Stimulated activated CD4-positive, alpha-beta T cell treated with anti-CD3 and anti-CD28 coated beads, TNF-alpha, amount 100 ng/mL, for 24 hours (primary cell): ENCODE results near the gene GPLD1.
"Not testable (repeated sequence)": the region's sequence is repeated elsewhere in the genome, so short reads cannot be mapped to it uniquely, and the experiment has no call there.

ENCODE experiments used
- DNase-seq, 3 experiments: peaks; one replicate each; pipeline ENCODE4 v3.0.0-alpha.2; 2020; ENCODE audit warnings: low read depth in 3 of 3

GPLD1 gene, protein sequence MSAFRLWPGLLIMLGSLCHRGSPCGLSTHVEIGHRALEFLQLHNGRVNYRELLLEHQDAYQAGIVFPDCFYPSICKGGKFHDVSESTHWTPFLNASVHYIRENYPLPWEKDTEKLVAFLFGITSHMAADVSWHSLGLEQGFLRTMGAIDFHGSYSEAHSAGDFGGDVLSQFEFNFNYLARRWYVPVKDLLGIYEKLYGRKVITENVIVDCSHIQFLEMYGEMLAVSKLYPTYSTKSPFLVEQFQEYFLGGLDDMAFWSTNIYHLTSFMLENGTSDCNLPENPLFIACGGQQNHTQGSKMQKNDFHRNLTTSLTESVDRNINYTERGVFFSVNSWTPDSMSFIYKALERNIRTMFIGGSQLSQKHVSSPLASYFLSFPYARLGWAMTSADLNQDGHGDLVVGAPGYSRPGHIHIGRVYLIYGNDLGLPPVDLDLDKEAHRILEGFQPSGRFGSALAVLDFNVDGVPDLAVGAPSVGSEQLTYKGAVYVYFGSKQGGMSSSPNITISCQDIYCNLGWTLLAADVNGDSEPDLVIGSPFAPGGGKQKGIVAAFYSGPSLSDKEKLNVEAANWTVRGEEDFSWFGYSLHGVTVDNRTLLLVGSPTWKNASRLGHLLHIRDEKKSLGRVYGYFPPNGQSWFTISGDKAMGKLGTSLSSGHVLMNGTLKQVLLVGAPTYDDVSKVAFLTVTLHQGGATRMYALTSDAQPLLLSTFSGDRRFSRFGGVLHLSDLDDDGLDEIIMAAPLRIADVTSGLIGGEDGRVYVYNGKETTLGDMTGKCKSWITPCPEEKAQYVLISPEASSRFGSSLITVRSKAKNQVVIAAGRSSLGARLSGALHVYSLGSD

DNA sequence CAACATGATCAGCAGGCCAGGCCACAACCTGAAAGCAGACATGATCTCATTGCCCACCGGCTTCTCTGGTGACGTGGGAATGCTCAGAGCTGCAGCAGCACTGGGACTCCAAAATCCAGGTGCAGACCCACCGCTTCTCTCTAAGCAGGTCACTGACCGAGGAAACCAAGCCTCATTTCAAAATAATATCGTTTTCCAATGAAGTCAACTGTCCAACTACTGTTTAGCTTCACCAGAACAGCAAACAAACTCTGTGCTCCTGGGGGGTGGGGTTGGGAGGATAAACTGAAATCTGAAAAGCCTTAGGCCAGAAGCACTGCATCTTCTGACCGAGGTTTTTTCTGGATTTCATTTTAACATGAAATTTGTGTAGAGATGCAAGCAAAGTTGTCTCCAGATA, at the start of gene GPLD1:
TSS of gene GPLD1 (minus strand) at position 109 of the 400 bp plus-strand sequence. CDS start at position 42, 67 bp downstream.
- no peak for DNase-seq

DNA sequence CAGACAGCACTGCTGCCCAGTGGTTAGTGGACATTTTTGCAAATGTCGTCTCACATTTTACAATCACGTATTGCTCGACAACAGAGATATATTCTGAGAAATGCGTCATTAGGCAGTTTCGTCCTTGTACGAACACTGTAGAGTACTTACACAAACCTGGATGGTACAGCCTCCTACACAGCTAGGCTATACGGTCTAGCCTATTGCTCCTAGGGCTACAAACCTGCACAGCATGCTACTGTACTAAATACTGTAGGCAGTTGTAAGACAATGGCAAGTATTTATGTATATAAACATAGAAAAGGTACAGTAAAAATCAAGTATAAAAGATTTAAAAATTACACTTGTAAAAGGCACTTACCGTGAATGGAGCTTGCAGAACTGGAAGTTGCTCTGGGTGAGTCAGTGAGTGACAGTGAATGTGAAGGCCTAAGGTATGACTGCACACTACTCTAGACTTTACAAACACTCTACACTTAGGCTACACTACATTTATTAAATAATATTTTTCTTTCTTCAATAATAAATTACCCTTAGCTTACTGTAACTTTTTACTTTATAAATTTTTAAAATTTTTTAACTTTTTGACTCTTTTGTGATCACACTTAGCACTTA, 48.5 kb upstream of the GPLD1 start:
- no peak for DNase-seq

DNA sequence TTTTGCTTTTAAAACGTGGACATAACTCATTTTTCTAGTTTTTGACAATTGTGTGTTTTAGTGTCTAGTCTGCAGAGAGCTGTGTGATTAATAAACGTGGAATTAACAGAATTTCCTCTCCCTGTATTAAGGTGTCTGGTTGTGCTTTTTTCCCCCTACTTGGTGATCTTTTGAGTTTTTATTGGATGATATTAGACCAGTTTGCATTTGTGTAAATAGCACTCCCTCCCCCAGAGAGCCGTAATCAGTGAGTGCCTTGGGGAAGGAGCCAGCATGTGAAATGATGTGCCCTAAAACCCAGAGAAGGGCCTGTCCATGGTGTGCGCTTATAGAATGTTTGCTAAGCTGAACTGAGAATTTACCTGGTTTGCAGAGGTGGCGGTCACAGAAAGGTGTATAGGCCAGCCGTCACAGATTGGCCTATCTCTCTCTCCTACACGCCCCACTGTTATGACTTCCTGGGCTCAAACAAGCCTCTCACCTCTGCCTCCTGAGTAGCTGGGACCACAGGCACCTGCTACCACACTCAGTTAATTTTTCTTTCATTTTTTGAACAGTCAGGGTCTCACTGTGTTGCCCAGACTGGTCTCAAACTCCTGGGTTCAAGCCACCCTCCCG, 47.8 kb upstream of the GPLD1 start:
- DNase-seq: no peak

DNA sequence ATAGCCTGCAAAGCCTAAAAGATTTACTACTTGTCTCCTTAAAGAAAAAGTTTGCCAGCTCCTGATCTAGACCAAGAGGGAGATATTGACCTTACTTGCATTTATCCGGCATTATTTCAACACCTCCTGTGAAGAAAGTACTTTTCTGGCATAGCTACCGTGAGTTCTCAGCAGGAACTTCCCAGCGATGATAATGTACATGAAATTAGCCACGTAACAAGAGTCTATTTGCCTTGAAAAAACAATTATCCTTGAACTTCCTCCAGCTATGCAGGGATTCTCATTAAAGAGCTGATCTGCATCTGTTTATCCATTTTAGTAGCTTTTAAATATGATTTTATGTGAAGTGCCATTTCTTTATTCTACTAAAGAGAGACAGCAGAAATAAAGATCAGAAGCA, 47.1 kb upstream of the GPLD1 start:
- no peak for DNase-seq

DNA sequence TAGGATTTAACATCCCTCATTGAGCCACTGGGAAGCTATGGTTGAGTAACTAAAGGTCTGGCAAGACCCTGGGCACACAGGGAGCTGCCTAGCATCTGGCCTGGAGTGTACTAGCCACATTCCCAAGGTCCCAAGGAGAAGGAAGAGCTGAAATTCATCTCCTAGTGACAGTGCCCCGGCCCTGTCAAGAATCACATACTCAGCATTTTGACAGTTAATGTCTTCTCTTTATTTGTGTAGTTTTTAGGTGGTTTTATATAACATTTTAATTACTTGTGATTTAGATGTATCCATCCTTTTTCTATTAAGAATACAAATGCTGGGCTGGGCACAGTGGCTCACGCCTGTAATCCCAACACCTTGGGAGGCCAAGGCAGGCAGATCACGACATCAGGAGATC, 45.8 kb upstream of the GPLD1 start:
- no peak for DNase-seq

DNA sequence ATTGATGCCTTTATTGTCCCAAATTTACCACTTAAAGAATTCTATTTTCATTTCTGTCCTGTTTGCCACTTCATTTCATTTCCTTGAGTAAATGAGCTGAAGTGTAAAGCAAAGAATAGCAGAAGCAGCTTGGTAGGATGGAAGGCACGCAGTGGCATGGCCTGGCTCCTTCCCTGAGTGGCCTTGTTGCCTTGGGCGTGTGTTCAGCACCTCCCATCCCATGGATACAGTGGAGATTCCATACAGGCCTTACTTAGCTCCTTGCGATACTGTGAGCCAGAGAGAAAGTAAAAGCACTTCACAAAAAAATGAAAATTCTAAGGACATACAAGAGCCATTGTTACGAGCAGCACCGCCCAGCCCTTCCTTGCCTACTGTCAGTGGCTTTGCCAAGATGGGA, 45.0 kb upstream of the GPLD1 start:
- no peak for DNase-seq

DNA sequence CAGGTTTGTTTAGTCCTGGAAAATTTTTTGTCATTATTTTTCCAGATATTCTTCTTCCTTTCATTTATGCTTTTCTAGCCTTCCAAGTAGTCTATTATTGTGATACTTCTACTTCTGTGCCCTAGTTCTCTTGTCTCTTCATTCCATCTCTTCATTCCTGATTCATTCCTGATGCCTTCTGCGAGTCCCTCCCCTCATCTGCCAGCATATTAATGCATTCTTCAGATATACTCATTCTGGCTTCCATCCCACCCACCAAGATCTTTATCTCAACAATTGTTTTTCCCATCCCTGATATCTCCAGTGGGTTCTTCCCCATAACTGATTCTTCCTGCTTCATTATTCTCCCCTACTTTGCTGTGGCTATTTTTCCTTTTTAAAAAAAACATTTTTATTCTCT, 40.6 kb upstream of the GPLD1 start:
- no peak for DNase-seq

DNA sequence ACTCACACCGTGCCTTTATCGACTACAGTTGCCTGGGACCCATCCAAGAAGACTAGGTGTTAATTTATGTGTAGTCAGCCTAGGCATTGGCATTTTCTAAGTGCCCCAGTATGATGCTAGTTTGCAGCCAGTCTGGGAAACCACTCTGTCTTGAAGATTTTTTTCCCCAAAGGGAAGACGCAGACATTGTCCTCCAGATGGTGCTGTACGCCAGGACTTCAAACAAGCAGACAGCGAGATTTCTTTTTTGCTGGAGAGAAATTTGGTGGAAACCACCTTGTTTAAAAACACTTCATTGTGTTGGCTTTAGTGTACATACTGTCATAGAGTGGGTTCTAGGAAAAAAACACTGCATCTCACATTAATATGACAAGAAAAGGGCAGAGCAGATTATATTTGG, 35.4 kb upstream of the GPLD1 start:
- no peak for DNase-seq

DNA sequence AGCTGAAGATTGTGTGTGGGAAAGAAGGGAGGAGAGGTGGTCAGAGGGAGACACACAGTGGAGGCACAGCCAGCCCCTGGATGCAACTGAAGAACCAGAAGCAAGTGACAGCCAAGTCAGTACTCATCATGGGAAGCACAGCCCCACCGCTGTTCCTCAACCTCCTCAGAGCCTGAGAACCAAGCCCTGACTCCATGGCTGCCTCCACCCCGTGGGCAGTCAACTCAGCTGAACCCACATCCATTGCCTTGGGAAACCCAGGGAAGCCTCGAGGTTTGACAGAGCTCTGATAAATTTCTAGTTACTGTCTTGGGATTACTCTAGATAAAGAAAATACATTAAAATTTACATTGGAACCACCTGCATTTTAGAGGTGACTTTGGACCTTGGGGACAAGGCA, 35.0 kb upstream of the GPLD1 start:
- DNase-seq: no peak

DNA sequence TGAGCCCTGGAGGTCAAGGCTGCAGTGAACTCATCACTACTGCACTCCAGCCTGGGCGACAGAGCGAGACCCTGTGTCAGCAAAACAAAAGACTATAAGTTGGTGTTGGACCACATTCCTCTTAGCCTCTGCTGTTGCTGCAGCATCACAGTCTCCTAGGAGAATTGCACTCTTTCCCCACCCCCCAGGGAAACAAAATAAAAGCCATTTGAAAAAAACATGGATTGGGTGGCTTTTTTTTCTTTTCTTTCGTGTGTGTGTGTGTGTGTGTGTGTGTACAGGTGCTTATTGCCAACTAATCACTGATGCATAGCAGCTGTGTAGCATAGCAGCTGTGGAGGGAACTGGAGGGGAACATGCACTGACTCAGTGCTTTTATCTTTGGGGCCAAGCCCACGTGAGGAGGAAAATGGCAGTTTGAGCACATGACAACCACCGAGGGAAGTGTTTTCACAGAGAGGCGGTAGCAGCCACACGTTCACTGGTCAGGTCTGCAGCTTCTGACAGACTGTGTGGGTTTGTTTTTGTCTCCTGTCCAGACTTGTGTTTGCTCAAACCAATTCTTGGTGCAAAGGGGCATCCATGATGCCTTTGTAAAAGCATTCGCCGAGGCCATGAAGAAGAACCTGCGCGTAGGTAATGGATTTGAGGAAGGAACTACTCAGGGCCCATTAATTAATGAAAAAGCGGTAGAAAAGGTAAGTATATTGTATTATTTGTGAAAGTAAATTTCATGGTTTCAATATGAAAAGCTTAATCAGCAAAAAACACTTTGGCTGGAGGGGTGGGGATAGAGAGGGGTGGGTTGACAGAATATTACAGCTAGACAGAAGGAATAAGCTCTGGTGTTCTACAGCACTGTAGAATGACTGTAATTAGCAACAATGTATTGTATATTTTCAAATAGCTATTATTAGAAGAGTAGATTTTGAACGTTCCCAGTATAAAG, 33.1 kb upstream of the GPLD1 start:
- no peak for DNase-seq

DNA sequence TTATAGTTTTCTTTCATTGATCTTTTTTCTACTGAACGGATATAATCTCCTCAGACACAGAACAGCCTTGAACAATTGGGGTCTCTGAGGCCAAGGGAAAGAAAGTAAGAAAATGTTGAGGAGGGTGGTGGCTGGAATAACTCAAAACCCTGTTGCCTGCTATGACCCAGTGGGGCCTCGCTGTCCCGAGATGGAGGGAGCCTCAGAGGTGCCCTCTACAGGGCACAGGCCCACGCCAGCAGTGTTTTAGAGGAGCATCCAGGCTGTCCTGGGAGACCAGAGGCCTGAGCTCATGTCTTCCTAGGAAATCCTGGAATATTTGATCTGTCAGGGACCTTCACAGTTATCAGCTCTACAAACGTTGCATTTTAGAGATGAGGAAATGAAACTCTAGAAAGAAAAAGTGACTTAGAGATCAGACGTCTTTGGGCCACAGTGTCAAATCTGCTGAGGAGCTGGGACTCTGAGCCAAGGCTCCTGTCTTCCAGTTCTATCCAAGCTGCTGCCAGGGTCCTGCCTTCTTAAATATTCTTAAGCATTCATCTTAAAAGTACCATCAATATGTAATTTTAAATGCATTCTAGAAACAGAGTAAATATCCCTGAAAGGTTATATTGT, 31.7 kb upstream of the GPLD1 start:
- DNase-seq: peak; percentile 2 to 27 (median 5)

DNA sequence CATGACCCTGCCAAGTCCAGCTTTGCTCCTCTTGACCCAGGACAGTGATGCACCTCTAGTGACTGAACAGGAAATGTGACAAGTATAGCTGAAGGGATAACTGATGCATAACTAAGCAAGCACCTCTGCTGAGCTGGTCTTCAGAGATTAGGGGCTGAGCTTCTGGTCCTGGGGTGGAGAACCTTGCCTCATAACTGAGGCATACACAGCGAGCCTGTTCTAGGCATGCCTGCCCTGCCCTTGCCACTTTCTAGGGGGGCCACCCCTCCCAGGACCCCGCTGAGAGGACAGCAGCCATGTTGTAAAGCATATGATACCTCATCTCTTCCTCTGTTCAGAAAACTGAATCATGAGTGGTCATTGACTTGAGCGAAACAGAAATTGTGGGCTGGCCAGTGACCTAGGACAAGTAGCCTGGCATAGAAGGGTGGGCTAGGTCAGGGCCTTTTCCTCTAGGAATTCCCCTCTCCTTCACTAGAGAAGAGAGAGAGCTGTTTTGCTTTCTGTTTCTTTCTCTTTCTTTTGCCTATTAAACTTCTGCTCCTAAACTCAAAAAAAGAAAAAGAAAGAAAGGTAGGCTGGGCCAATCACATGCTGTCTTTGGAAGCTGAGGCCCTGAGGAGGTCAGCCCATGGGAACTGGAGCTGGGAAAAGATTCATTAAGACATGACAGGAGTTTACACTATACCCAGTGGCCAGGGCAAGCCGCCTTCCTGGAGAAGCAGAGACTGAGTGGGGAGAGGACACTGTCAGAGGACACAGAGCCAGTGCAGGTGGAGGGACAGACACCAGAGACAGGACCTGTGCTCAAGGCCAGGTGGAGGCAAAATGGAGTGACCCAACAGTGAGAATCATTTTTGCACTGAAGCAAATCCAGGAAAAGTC, 28.5 kb upstream of the GPLD1 start:
- DNase-seq: no peak

DNA sequence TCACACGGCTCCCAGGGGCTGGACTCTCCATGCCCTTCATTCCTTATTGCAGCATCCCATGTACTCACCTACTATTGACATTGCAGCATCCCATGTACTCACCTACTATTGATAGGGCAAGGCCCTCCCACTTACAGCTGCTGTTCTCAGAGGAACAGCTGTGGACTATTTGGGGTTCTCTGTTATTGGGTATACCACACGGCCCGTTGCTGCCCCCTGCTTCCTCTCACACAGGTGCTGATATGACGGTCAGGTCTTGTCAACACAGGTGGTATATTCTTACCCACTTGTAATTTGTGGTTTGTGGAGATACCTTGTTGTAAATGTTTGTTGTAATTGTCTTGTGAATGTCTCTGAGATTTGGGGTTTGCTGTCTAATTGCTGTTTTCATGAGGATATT, 24.2 kb upstream of the GPLD1 start:
- no peak for DNase-seq

DNA sequence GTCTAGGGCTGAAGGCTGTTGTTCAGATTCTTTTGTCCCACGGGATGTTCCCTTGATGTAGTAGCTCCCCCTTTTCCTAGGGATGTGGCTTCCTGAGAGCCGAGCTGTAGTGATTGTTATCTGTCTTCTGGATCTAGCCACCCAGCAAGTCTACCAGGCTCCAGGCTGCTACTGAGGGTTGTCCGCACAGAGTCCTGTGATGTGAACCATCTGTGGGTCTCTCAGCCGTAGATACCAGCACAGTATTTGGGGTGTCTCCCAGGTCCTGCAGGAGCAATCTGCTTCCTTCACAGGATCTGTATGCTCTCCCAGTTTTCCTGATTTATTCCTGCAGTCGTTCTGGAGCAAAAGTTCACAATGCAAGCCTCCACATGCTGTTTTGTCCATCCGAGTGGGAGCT, 22.6 kb upstream of the GPLD1 start:
- not testable (repeated sequence) for DNase-seq

DNA sequence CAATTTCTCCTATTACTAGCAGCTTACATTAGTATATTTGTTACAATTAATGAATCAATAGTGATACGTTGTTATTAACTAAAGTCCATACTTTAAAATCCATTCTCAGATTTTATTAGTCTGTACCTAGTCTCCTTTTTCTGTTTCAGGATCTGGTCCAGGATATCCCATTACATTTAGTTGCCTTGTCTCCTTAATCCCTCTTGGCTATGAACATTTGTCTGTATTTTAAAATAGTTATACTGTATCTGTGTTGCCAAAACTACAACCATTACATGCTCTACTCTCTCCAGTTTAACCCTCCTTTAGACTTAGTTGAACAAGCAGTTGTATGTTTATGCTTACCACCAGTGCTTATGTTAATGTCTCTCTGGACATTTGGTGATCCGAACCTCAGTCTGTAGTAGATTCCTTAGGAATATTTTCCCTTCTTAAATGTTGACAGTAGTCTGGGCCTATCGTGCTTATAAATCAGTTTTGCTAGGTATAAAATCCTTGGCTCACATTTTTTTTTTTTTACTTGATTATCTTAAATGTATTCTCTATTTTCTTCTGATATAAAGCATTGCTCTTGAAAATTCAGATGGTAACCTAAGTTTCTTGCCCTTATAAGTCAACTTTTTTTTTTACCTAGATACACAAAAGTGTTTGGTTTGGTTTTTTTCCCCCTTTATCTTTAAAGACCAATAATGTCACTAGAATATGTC, 17.6 kb upstream of the GPLD1 start:
- DNase-seq: no peak

DNA sequence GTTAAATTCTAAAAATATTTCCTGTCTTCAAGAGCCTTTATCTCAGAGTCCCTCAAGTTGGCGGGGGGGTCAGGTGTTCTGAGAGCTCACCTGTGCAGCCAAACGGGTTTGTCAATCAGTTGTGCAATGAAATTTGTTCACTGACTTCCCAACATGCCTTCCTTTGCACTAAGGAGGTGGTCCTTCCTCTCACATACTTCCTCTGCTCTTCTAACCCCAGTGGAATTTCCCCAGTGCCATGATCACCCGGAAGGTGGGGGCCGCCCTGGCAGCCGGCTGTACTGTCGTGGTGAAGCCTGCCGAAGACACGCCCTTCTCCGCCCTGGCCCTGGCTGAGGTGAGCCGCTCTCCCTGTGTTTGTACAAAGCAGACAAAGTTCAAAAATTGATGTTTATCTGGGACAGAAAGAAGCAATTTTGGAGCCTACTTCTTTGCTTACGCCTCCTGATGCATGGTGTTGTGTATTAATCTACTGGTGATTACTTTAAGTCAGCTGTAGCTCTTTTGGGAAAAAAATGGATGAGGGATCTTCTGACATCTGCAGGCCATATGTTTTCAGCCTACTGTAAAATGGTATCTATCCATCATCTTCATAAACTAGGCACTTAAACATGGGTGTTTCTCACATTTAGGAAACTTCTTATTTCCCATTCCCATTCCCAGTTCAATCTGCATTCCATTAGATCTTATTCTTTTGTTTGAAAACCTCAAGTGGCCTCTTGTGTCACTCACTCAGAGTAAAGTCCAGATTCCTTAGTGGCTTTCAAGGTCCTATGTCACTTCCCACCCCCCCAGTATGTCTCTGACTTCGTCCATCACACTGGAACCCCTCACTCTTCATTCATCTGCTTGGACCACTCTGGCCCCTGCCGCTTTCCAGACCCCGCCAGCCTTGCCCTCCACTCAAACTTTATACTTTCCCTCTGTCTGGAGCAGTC, 15.5 kb upstream of the GPLD1 start:
- no peak for DNase-seq

DNA sequence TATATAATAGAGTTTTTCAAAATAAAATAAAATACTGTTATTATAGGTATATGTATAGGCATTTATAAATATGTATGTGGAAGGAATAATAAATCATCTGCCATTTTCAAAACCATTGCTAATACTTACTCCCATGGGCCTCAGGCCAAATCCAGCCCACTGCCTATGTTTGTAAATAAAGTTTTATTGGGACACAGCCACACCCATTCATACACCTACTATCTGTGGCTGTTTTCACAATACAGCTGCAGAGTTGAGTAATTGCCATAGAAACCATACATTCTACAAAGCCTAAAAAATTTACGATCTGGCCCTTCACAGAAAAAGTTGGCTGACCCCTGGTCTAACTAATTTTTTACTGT, 14.9 kb upstream of the GPLD1 start:
- no peak for DNase-seq

DNA sequence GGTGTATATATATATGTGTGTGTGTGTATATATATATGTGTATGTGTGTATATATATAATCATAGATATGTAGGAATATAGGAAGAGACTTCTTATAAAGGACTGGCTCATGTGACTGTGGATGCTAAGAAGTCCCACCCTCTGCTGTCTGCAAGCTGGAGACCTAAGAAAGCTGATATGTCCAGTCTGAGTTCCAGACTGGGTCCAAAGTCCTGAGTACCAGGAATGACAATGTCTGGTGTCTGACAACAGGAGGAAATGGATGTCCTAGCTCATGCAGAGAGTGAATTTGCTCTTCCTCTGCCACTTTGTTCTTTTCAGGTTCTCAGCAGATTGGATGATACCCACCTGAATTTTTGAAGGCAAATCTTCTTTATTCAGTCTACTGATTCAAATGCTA, 12.5 kb upstream of the GPLD1 start:
- no peak for DNase-seq
